Hepatocyte (in vitro differentiated cells): Measurements from ENCODE around the gene PSMB3.

Experiments
- EZH2 ChIP-seq: fragments of 200-600 bp; sonication (generic); IDR thresholded peaks from 2 replicates; pipeline ENCODE4 v1.6.1; 2016; ENCODE audit warnings: antibody characterized with exemption, mild to moderate bottlenecking, borderline replicate concordance
- EZH2phosphoT487 ChIP-seq: fragments of 200-600 bp; sonication (generic); IDR thresholded peaks from one replicate; pipeline ENCODE4 v1.6.1; 2018; ENCODE audit warnings: antibody characterized with exemption, mild to moderate bottlenecking, low read depth, moderate library complexity; ENCODE audit not compliant: unreplicated experiment, severe bottlenecking
- TF ChIP-seq, protein P1 (sequence below): fragments of 200-600 bp; sonication (generic); IDR thresholded peaks from 2 replicates; pipeline ENCODE4 v1.5.1; 2016; ENCODE audit warnings: antibody characterized with exemption, mild to moderate bottlenecking; ENCODE audit not compliant: poor library complexity

DNA sequence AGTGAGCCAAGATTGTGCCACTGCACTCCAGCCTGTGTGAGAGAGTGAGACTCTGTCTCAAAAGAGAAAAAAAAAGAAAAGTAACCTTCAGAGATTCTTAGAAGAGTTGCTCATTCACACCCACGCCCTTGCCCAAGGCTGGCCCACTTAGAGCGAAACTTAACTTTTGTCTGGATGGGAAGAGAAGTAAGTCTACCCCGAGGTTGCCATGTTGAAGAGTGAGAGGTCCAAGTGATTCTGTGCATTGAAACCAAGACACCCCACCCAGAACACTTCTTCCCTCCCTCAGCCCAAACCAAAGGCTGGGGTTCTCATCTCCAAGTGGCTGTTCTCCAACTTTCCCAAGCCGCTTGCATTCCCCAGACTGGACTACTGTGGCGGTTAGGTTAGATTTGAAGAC, 24.8 kb upstream of the PSMB3 start:
- TF ChIP-seq, protein P1, sequence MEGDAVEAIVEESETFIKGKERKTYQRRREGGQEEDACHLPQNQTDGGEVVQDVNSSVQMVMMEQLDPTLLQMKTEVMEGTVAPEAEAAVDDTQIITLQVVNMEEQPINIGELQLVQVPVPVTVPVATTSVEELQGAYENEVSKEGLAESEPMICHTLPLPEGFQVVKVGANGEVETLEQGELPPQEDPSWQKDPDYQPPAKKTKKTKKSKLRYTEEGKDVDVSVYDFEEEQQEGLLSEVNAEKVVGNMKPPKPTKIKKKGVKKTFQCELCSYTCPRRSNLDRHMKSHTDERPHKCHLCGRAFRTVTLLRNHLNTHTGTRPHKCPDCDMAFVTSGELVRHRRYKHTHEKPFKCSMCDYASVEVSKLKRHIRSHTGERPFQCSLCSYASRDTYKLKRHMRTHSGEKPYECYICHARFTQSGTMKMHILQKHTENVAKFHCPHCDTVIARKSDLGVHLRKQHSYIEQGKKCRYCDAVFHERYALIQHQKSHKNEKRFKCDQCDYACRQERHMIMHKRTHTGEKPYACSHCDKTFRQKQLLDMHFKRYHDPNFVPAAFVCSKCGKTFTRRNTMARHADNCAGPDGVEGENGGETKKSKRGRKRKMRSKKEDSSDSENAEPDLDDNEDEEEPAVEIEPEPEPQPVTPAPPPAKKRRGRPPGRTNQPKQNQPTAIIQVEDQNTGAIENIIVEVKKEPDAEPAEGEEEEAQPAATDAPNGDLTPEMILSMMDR: no peak
- TF ChIP-seq EZH2 (no peak), EZH2phosphoT487 (no peak)
